ENCODE results near the gene CACNB4.
"Not testable (repeated sequence)": the region's sequence is repeated elsewhere in the genome, so short reads cannot be mapped to it uniquely, and the experiment has no call there.

The CACNB4 gene

GRCh38 chr2:152031747-152032306 is 67.0 kb downstream of the CACNB4 start:
- TF ChIP-seq, protein P1, sequence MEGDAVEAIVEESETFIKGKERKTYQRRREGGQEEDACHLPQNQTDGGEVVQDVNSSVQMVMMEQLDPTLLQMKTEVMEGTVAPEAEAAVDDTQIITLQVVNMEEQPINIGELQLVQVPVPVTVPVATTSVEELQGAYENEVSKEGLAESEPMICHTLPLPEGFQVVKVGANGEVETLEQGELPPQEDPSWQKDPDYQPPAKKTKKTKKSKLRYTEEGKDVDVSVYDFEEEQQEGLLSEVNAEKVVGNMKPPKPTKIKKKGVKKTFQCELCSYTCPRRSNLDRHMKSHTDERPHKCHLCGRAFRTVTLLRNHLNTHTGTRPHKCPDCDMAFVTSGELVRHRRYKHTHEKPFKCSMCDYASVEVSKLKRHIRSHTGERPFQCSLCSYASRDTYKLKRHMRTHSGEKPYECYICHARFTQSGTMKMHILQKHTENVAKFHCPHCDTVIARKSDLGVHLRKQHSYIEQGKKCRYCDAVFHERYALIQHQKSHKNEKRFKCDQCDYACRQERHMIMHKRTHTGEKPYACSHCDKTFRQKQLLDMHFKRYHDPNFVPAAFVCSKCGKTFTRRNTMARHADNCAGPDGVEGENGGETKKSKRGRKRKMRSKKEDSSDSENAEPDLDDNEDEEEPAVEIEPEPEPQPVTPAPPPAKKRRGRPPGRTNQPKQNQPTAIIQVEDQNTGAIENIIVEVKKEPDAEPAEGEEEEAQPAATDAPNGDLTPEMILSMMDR (IDR thresholded peaks at IDR 0.05; ENCODE audit: low read depth, low read length) = no peak
- no peak overlapping the region for H3K4me3 ChIP-seq (ENCODE audit: low read depth, low read length)

GRCh38 chr2:152030596-152031328 is 68.1 kb downstream of the CACNB4 start:
- H3K4me3 ChIP-seq (ENCODE audit: low read depth, low read length) = not testable (repeated sequence)

GRCh38 chr2:152028182-152028862 is 70.5 kb downstream of the CACNB4 start:
- TF ChIP-seq, protein P1 (IDR thresholded peaks at IDR 0.05; ENCODE audit: low read depth, low read length) = no peak
- no peak overlapping the region for H3K4me3 ChIP-seq (ENCODE audit: low read depth, low read length)

DNA sequence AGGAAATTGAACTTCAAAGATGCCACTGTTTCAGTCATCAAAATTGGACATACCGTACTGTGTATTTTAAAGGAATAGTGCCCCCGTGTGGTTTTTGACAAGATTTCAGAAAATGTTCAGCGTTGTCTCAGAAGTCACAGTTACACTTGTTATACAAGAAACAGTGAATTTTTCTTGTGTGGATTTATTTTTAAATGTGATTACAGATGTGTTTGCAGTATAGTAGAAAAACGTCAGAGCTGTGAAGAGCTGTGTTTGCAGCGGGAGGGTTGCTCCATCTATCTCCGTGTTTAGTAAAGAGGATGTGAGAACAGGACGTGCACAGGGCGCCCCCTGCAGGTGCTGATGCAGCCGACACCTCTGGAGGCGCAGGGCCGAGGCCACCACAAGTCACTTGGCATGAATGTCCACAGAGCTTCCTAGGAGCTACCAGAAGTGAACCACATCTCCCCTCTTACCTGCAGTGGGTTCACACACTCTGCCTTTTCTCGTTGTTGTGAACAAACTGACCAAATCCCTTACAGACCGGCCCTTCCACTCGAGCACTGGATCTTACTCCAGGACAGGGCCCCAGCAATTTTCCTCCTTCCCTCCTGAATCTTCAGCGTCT is 73.1 kb downstream of the CACNB4 start:
- peak overlapping the region; percentile 22 for H3K4me3 ChIP-seq (ENCODE audit: low read depth, low read length)
- TF ChIP-seq, protein P1 (IDR thresholded peaks at IDR 0.05; ENCODE audit: low read depth, low read length) = peak; percentile 96

DNA sequence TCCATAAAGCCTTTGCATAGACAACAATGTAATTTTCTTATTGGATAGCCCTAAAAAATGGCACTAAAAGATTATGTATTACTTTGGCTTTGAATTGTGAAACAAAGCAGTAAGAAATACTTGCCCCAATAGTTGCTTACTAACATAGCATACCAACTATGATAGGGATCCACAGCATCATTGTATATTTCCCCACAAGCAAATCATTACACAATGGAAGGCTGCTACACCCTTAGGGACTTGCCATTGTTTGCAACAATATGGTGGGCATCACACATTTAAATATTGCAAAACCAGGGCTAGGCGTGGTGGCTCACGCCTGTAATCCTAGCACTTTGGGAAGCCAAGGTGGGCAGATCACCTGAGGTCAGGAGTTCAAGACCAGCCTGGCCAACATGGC is 74.4 kb downstream of the CACNB4 start:
- TF ChIP-seq, protein P1 (IDR thresholded peaks at IDR 0.05; ENCODE audit: low read depth, low read length) = no peak
- H3K4me3 ChIP-seq (ENCODE audit: low read depth, low read length) = no peak overlapping the region

DNA sequence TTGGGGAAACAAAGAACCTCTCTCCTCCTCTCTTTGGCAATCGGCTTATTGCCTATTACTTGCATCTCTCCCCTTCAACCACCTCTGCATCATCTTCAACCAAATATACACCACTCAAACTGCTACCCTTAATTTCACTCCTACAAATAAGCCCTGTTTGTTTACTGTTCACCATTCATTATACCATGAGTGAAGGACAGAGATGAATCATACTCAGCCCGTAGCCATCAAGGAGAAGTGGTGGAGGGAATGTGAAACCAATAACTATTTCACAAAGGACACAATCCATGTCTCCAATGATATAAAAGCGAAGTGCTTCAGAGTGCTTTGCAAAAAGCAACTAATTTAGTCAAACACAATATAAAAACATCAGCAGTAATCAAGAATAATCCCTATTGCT is 76.8 kb downstream of the CACNB4 start:
- TF ChIP-seq, protein P1 (IDR thresholded peaks at IDR 0.05; ENCODE audit: low read depth, low read length) = no peak
- H3K4me3 ChIP-seq (ENCODE audit: low read depth, low read length) = no peak overlapping the region

DNA sequence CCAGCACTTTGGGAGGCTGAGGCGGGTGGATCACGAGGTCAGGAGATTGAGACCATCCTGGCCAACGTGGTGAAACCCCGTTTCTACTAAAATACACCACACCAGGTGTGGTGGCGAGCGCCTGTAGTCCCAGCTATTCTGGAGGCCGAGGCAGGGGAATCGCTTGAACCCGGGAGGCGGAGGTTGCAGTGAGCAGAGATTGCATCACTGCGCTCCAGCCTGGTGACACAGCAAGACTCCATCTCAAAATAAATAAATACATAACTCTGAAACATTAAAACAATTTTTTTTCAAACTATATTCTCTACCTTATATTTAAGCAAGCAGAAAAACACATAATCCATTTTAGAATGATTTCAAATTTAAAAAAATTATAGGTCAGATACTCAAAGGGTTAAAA is 77.8 kb downstream of the CACNB4 start:
- not testable (repeated sequence) for H3K4me3 ChIP-seq (ENCODE audit: low read depth, low read length)

DNA sequence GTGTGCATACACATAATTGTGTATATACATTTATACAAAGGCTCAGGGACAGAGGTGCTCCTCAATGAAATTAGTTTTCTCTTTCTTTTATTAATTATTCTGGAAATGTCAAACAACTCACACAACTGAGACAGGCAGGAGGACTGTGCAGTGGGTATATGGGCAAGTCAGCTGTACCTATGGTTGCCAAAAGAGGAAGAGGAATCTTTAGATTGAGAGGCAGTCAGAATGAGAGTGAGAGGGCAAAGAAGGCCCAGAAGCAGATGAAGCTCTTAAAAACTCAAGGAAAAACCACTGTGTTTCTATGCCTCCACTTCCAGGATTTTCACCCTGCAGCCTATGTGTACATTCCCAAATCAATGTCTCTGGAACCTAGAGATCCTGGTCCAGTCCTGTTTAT is 79.1 kb downstream of the CACNB4 start:
- TF ChIP-seq, protein P1 (IDR thresholded peaks at IDR 0.05; ENCODE audit: low read depth, low read length) = no peak
- H3K4me3 ChIP-seq (ENCODE audit: low read depth, low read length) = no peak overlapping the region
